ENCODE measurements around the gene GPC5. TPM values are rescaled to one million over a fixed set of nuclear protein-coding genes. Genes with fewer than 3 reads are reported as not detected.

Gene GPC5
- total and polyA plus RNA-seq, 2 of the 8 experiments (the other 6 are each of a cell fraction or from before 2014, with no cell fraction given) = 0.20 to 0.39 TPM

- TF ChIP-seq CHD7 (IDR thresholded peaks at IDR 0.05; ENCODE audit: insufficient replicate concordance, low read length) (no peak), EGR1 (IDR thresholded peaks at IDR 0.05; ENCODE audit: borderline replicate concordance, low read depth, low read length) (no peak), POLR2AphosphoS5 (IDR thresholded peaks at IDR 0.05; ENCODE audit: low read depth, low read length) (no peak), NRF1 (IDR thresholded peaks at IDR 0.05; ENCODE audit: low read depth, low read length) (no peak), CTBP2 (IDR thresholded peaks at IDR 0.05; ENCODE audit: borderline replicate concordance, insufficient read depth, insufficient read length, low read length) (no peak), POU5F1 (IDR thresholded peaks at IDR 0.05; ENCODE audit: low read depth, low read length) (no peak), PHF8 (conservative IDR thresholded peaks at IDR 0.05; ENCODE audit: low read depth, low read length) (no peak), KDM4A (IDR thresholded peaks at IDR 0.05; ENCODE audit: low read depth, low read length, severe bottlenecking) (no peak), EP300 (IDR thresholded peaks at IDR 0.05; ENCODE audit: borderline replicate concordance in 1 of 2, low read depth in 2 of 2, low read length in 2 of 2) (no peak), KDM1A (IDR thresholded peaks at IDR 0.05; ENCODE audit: borderline replicate concordance, low read length) (no peak), MAFK (IDR thresholded peaks at IDR 0.05; ENCODE audit: low read depth, low read length) (no peak), EZH2 (IDR thresholded peaks at IDR 0.05; ENCODE audit: low read depth, low read length, severe bottlenecking) (no peak)
Measured at GRCh38 chr13:91520952-91521351, 122.5 kb downstream of the GPC5 start (continued).

Measured in H1 (cell line).